Measurements from ENCODE around the gene MYO15B. TPM values are rescaled to one million over a fixed set of nuclear protein-coding genes. Genes with fewer than 3 reads are reported as not detected.

The MYO15B gene
- total and polyA plus RNA-seq, 12 donors: 6.2 to 455 (median 51.3) TPM

- Histone ChIP-seq H3K27me3 (no peaks in the 10 kb centered on the region), H3K4me1 (replicated peaks in 1 of 2) (peaks cover 13 to 17% of the 10 kb centered on the region in 2 donors), H3K36me3 (replicated peaks in 1 of 2) (no peaks in the 10 kb centered on the region), H3K27ac (peak overlapping the region in 4 of 5 donors; percentile 18 to 70 (median 44)), H3K9me3 (replicated peaks in 1 of 3) (no peaks in the 10 kb centered on the region), H3K4me3 (no peak overlapping the region)
- intact Hi-C loops (cut with DNase I): no loop called here
- peak; percentile 80 to 95 (median 94) for DNase-seq
- WGBS, 4 donors: 38 to 57% (median 43%) methylated on average over 10 to 15 of the region's 15 CpGs
- no peak for TF ChIP-seq CTCF (IDR thresholded peaks at IDR 0.05)
- peak in 1 of 2 donors; percentile 48 for TF ChIP-seq POLR2A (IDR thresholded peaks at IDR 0.05)
Observed at GRCh38 chr17:75557075-75557851, 30.3 kb upstream of the MYO15B start.

DNA sequence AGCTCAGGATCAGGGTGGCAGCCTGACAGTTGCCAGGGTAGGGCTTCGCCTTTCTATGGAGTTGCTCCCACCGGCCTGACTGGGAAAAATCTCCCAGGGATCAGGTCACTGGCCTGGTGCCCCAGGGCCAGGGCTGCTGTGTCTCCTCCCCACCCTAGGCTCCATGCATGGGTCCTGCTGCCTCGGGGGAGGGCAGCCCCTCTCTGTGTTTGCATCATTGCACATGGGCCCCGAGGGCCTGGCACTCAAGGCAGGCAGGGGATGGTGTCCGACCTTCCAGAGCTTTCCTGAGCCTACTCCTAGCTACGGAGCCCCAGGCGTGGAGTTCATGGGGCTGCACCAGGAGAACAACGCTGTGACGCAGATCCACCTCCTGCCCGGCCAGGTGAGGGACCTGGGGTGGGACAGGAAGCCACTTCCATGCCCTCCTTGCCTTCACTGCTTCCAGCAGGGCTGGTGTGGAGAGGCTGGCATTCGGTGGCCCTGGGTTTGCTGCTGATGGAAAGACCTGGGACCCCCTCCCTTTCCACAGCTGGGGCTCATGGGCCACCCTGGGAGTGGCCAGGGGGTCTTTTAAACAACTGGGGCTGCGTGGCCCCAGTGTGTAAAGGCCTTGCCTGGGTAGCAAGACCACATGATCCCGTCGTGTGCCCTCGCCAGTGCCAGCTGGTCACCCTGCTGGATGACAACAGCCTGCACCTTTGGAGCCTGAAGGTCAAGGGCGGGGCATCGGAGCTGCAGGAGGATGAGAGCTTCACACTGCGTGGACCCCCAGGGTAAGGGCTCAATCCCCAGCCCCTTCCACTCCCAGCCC, 29.5 kb upstream of the MYO15B start:
- Histone ChIP-seq H3K4me1 (replicated peaks in 1 of 2) (peaks cover 13 to 17% of the 10 kb centered on the region in 2 donors), H3K9me3 (replicated peaks in 1 of 3) (no peaks in the 10 kb centered on the region), H3K4me3 (no peak overlapping the region), H3K27me3 (no peaks in the 10 kb centered on the region), H3K36me3 (replicated peaks in 1 of 2) (no peaks in the 10 kb centered on the region), H3K27ac (peak overlapping the region in 2 of 5 donors; percentile 56 to 70)
- intact Hi-C loops (cut with DNase I): no loop called here
- 62 to 87% (median 82%) methylated on average over 5 to 18 of the region's 18 CpGs for WGBS, 4 donors
- TF ChIP-seq POLR2A (IDR thresholded peaks at IDR 0.05): no peak
- TF ChIP-seq CTCF (IDR thresholded peaks at IDR 0.05): no peak
- DNase-seq: peak in 1 of 7 donors; percentile 21

DNA sequence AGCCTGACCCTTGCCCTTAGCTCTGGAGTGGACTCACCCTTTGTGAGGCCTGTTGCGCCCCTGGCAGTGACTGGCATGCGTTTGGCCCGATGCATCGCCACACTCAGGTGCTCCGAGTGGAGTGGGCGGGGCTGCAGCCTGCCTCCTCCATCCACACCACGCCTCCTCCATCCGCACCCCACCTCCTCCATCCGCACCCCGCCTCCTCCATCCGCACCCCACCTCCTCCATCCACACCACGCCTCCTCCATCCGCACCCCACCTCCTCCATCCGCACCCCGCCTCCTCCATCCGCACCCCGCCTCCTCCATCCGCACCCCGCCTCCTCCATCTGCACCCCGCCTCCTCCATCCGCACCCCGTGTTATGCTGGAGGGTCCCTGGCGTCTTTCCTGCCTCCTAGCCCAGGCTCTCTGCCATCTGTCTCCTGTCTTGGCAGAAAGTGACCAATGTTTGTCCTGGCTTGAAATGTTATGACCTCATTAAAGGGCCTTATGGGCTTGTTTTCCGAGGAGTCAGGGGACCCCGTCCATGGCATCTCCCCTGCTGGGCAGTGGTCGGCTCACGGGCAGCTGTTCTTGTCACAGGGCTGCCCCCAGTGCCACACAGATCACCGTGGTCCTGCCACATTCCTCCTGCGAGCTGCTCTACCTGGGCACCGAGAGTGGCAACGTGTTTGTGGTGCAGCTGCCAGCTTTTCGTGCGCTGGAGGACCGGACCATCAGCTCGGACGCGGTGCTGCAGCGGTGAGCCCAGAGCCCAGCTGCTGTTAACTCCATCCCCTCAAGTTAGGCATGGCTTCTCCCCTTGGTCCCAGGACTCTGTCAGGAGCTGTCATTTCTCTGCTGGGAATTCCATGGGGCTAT, 28.7 kb upstream of the MYO15B start:
- 85 to 98% (median 91%) methylated on average over 26 to 35 of the region's 38 CpGs for WGBS, 4 donors
- H3K9me3 ChIP-seq (replicated peaks in 1 of 3): no peaks in the 10 kb centered on the region
- H3K27ac ChIP-seq: no peak overlapping the region
- H3K27me3 ChIP-seq: no peaks in the 10 kb centered on the region
- H3K36me3 ChIP-seq (replicated peaks in 1 of 2): no peaks in the 10 kb centered on the region
- peaks cover 13 to 17% of the 10 kb centered on the region in 2 donors for H3K4me1 ChIP-seq (replicated peaks in 1 of 2)
- intact Hi-C loops (cut with DNase I): no loop called here
- H3K4me3 ChIP-seq: no peak overlapping the region
- no peak for TF ChIP-seq POLR2A (IDR thresholded peaks at IDR 0.05)
- no peak for TF ChIP-seq CTCF (IDR thresholded peaks at IDR 0.05)
- no peak for DNase-seq

All from adrenal gland (tissue), 12 donors.